HepG2 (cell line): ENCODE results near the gene DOCK2. TPM values are rescaled to one million over a fixed set of nuclear protein-coding genes. Genes with fewer than 3 reads are reported as not detected.

Experiments used
- ATAC-seq: fragments of 200-7000 bp; cut with Tn5 transposase; 3 replicates; pipeline ENCODE4 v1.9.1; 2020; ENCODE audit warnings: mild to moderate bottlenecking, moderate library complexity
- BruUV-seq: library from RNA; stranded (reverse); fragments of 400-500 nt; replicated peaks from 2 replicates; lab custom pipeline; 2021; lab: Mats Ljungman, UMichigan
- CTCF ChIA-PET: fragments of 300-600 bp; formaldehyde crosslinking; extraction: SDS; loops from one replicate; lab custom pipeline; 2021; ENCODE audit warnings: low total read pairs, inconsistent platforms, low intra/inter-chr PET ratio; lab: Yijun Ruan, JAX
- POLR2A ChIA-PET: fragments of 350-600 bp; sonication (Branson Sonifier 250); formaldehyde crosslinking; loops from one replicate; lab custom pipeline; 2020; ENCODE audit warnings: antibody characterized with exemption, inconsistent platforms; lab: Yijun Ruan, JAX
- DNase-seq: peaks from one replicate; pipeline ENCODE4 v3.0.0-alpha.2; 2015; ENCODE audit warnings: low spot score
- FAIRE-seq: peaks from 3 replicates; lab custom pipeline; 2011; peaks lifted over from hg19 to GRCh38; lab: Jason Lieb, UNC
- H2AFZ ChIP-seq: one replicate; pipeline ENCODE4 v1.6.1; 2011; ENCODE audit warnings: low read length, inconsistent platforms
- H3K27ac ChIP-seq: fragments of 300-600 bp; 3 replicates; pipeline ENCODE4 v1.8.0; 2011; ENCODE audit warnings: mixed run types, mild to moderate bottlenecking, mixed read lengths, low read length, inconsistent platforms; ENCODE audit not compliant: insufficient read depth; ENCODE audit errors: extremely low read length
- H3K27me3 ChIP-seq, 2 experiments: fragments of 200-600 bp in 1 of 2; 2 replicates in 1 of 2; 3 replicates in 1 of 2; pipeline versions ENCODE4 v1.6.0 to v1.8.0; 2011; ENCODE audit warnings: low read length in 2 of 2, mild to moderate bottlenecking in 2 of 2, moderate library complexity in 2 of 2, inconsistent platforms in 1 of 2; ENCODE audit not compliant: insufficient read depth in 2 of 2, control insufficient read depth in 1 of 2
- H3K36me3 ChIP-seq, 2 experiments: fragments of 200-600 bp in 1 of 2; replicated peaks in 1 of 2; 2 replicates in 1 of 2; 3 replicates in 1 of 2; pipeline versions ENCODE4 v1.5.1 to v1.8.0; 2011; ENCODE audit warnings: low read length in 2 of 2, inconsistent platforms in 1 of 2; ENCODE audit not compliant: insufficient read depth in 2 of 2, control insufficient read depth in 1 of 2
- H3K4me1 ChIP-seq: 2 replicates; pipeline ENCODE4 v1.5.1; 2012; ENCODE audit warnings: low read length, inconsistent platforms; ENCODE audit not compliant: insufficient read depth
- H3K4me2 ChIP-seq: 2 replicates; pipeline ENCODE4 v1.6.0; 2011; ENCODE audit warnings: low read depth, low read length, inconsistent platforms
- H3K4me3 ChIP-seq, 3 experiments: fragments of 200-600 bp in 1 of 3; sonication (generic), shearing (Covaris generic) in 1 of 3; replicated peaks in 1 of 3; 2 replicates each; pipeline ENCODE4 v1.5.1; 2011 to 2016; ENCODE audit warnings: low read length in 3 of 3, inconsistent platforms in 2 of 3, low read depth in 2 of 3, mild to moderate bottlenecking in 2 of 3, control low read depth in 1 of 3, mixed read lengths in 1 of 3; ENCODE audit not compliant: insufficient read depth in 1 of 3
- H3K79me2 ChIP-seq: one replicate; pipeline ENCODE4 v1.6.1; 2011; ENCODE audit warnings: low read length, inconsistent platforms; ENCODE audit not compliant: insufficient read depth
- H3K9ac ChIP-seq: 2 replicates; pipeline ENCODE4 v1.6.0; 2011; ENCODE audit warnings: mild to moderate bottlenecking, low read depth, low read length, inconsistent platforms; ENCODE audit not compliant: insufficient read depth
- H3K9me3 ChIP-seq: 2 replicates; pipeline ENCODE4 v1.5.1; 2012; ENCODE audit warnings: mild to moderate bottlenecking, low read length
- H4K20me1 ChIP-seq: 2 replicates; pipeline ENCODE4 v1.6.0; 2011; ENCODE audit warnings: inconsistent platforms, mild to moderate bottlenecking, low read length, moderate library complexity; ENCODE audit not compliant: insufficient read depth
- CREM ChIP-seq, 2 experiments: sonication (generic) in 1 of 2; formaldehyde crosslinking in 1 of 2; IDR thresholded peaks; 2 replicates each; pipeline versions ENCODE4 v1.4.0 to v1.6.1; 2016 to 2020; ENCODE audit warnings: antibody characterized with exemption in 1 of 2, mild to moderate bottlenecking in 1 of 2, missing genetic modification reagents in 1 of 2
- ERF ChIP-seq: IDR thresholded peaks from 2 replicates; pipeline ENCODE4 v1.6.1; 2018; ENCODE audit warnings: missing biosample characterization, missing genetic modification reagents
- HOXA3 ChIP-seq: sonication (generic); formaldehyde crosslinking; IDR thresholded peaks from 2 replicates; pipeline ENCODE4 v1.5.0; 2020; ENCODE audit warnings: missing genetic modification reagents
- SMARCC2 ChIP-seq: fragments of 450-650 bp; IDR thresholded peaks from 2 replicates; pipeline ENCODE4 v1.6.1; 2017; ENCODE audit warnings: antibody characterized with exemption, mild to moderate bottlenecking
- ZNF547 ChIP-seq: sonication (generic); formaldehyde crosslinking; IDR thresholded peaks from 2 replicates; pipeline ENCODE4 v1.5.1; 2020; ENCODE audit warnings: mild to moderate bottlenecking, missing genetic modification reagents
- ZNF644 ChIP-seq: IDR thresholded peaks from 2 replicates; pipeline ENCODE4 v1.6.1; 2016; ENCODE audit warnings: low read depth
- ZNF660 ChIP-seq: sonication (generic); formaldehyde crosslinking; IDR thresholded peaks from 2 replicates; pipeline ENCODE4 v1.5.1; 2020; ENCODE audit warnings: mild to moderate bottlenecking, low read depth, missing genetic modification reagents, borderline replicate concordance
- ZNF761 ChIP-seq: sonication (generic); formaldehyde crosslinking; conservative IDR thresholded peaks from 2 replicates; pipeline ENCODE4 v1.4.0; 2020; ENCODE audit warnings: mild to moderate bottlenecking, missing genetic modification reagents
- WGBS: methylation state at CpG from one replicate; pipeline ENCODE4 v1.1.6; 2017; ENCODE audit warnings: low lambda C conversion rate; 5-methylcytosine and 5-hydroxymethylcytosine counted together
- in situ Hi-C: cut with HindIII; loops from 2 replicates; pipeline ENCODE4 v1.10.0; 2017; ENCODE audit warnings: low pct_unique_long_range_greater_than_20kb; ENCODE audit not compliant: extremely low pct_ligation_motif_present
- intact Hi-C: fragments of 100-400 bp; cut with micrococcal nuclease; formaldehyde crosslinking; loops from one replicate; pipeline ENCODE4 v1.10.0; 2022; ENCODE audit not compliant: unreplicated experiment
- polyA plus RNA-seq, 8 experiments: library from polyadenylated mRNA; depleted of rRNA in 3 of 8; stranded (reverse) in 7 of 8; unstranded in 1 of 8; fragments of >200 nt; fragmentation: Illumina TruSeq in 4 of 8; extraction: Trizol in 4 of 8; gene quantifications; 2 replicates each; pipeline versions ENCODE4 v1.2.1 to v1.2.3, GENCODE V29; 2011 to 2016; ENCODE audit warnings: low read depth in 4 of 8, missing spikeins in 1 of 8, mixed read lengths in 1 of 8; ENCODE audit not compliant: insufficient read depth in 1 of 8
- total RNA-seq, 5 experiments: library from RNA; depleted of rRNA; stranded (reverse); fragments of >200 nt; fragmentation: Illumina TruSeq; extraction: Trizol; gene quantifications; 2 replicates each; pipeline ENCODE4 v1.2.3, GENCODE V29; 2016; ENCODE audit warnings: low read depth in 1 of 5
- TF ChIP-seq, protein P1 (sequence below): sonication (generic); formaldehyde crosslinking; conservative IDR thresholded peaks from 2 replicates; pipeline ENCODE4 v1.8.1; 2023; ENCODE audit warnings: missing genetic modification reagents
- TF ChIP-seq, protein P2 (sequence below): IDR thresholded peaks from 2 replicates; pipeline ENCODE4 v1.6.1; 2016; ENCODE audit warnings: missing compliant biosample characterization, missing genetic modification reagents, borderline replicate concordance
- TF ChIP-seq, protein P3 (sequence below): IDR thresholded peaks from 2 replicates; pipeline ENCODE4 v1.6.1; 2016; ENCODE audit warnings: low read depth, control low read depth
- TF ChIP-seq, protein P4 (sequence below): sonication (generic); formaldehyde crosslinking; IDR thresholded peaks from 2 replicates; pipeline ENCODE4 v1.5.1; 2020; ENCODE audit warnings: missing genetic modification reagents, mild to moderate bottlenecking, borderline replicate concordance

Gene DOCK2
- total and polyA plus RNA-seq, 2 of the 13 experiments (the other 11 are each of a cell fraction or from before 2014, with no cell fraction given), result not detected

GRCh38 chr5:169791251-169791650 lies 154.2 kb downstream of the DOCK2 start:
- Histone ChIP-seq H4K20me1 (no peaks in the 10 kb centered on the region), H3K4me3 (no peak overlapping the region), H3K27me3 (peaks cover 0 to 3% of the 10 kb centered on the region in 2 experiments; a peak in 1 of 5 replicates), H2AFZ (no peak overlapping the region), H3K4me1 (no peaks in the 10 kb centered on the region), H3K9me3 (no peaks in the 10 kb centered on the region), H3K27ac (no peak overlapping the region), H3K9ac (no peak overlapping the region), H3K79me2 (no peaks in the 10 kb centered on the region), H3K4me2 (no peak overlapping the region), H3K36me3 (no peaks in the 10 kb centered on the region)
- TF ChIP-seq, protein P1, sequence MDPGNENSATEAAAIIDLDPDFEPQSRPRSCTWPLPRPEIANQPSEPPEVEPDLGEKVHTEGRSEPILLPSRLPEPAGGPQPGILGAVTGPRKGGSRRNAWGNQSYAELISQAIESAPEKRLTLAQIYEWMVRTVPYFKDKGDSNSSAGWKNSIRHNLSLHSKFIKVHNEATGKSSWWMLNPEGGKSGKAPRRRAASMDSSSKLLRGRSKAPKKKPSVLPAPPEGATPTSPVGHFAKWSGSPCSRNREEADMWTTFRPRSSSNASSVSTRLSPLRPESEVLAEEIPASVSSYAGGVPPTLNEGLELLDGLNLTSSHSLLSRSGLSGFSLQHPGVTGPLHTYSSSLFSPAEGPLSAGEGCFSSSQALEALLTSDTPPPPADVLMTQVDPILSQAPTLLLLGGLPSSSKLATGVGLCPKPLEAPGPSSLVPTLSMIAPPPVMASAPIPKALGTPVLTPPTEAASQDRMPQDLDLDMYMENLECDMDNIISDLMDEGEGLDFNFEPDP (CRISPR knock-in tag), result no peak
- TF ChIP-seq ZNF547 (CRISPR knock-in tag) (no peak), SMARCC2 (no peak), ERF (CRISPR knock-in tag) (no peak), ZNF644 (CRISPR knock-in tag) (no peak), CREM (IDR thresholded peaks at IDR 0.05) (no peak), CREM (CRISPR knock-in tag; IDR thresholded peaks at IDR 0.05) (no peak), ZNF761 (CRISPR knock-in tag) (no peak), ZNF660 (CRISPR knock-in tag) (no peak), HOXA3 (CRISPR knock-in tag) (no peak)
- TF ChIP-seq, protein P2, sequence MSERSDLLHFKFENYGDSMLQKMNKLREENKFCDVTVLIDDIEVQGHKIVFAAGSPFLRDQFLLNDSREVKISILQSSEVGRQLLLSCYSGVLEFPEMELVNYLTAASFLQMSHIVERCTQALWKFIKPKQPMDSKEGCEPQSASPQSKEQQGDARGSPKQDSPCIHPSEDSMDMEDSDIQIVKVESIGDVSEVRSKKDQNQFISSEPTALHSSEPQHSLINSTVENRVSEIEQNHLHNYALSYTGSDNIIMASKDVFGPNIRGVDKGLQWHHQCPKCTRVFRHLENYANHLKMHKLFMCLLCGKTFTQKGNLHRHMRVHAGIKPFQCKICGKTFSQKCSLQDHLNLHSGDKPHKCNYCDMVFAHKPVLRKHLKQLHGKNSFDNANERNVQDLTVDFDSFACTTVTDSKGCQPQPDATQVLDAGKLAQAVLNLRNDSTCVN (CRISPR knock-in tag), result no peak
- TF ChIP-seq, protein P3, sequence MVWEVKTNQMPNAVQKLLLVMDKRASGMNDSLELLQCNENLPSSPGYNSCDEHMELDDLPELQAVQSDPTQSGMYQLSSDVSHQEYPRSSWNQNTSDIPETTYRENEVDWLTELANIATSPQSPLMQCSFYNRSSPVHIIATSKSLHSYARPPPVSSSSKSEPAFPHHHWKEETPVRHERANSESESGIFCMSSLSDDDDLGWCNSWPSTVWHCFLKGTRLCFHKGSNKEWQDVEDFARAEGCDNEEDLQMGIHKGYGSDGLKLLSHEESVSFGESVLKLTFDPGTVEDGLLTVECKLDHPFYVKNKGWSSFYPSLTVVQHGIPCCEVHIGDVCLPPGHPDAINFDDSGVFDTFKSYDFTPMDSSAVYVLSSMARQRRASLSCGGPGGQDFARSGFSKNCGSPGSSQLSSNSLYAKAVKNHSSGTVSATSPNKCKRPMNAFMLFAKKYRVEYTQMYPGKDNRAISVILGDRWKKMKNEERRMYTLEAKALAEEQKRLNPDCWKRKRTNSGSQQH, result no peak
- TF ChIP-seq, protein P4, sequence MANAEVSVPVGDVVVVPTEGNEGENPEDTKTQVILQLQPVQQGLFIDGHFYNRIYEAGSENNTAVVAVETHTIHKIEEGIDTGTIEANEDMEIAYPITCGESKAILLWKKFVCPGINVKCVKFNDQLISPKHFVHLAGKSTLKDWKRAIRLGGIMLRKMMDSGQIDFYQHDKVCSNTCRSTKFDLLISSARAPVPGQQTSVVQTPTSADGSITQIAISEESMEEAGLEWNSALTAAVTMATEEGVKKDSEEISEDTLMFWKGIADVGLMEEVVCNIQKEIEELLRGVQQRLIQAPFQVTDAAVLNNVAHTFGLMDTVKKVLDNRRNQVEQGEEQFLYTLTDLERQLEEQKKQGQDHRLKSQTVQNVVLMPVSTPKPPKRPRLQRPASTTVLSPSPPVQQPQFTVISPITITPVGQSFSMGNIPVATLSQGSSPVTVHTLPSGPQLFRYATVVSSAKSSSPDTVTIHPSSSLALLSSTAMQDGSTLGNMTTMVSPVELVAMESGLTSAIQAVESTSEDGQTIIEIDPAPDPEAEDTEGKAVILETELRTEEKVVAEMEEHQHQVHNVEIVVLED (CRISPR knock-in tag), result no peak
- 25% methylated on average over 4 of the region's 4 CpGs for WGBS
- BruUV-seq, result no TSS peak
- ATAC-seq, result no peak
- POLR2A ChIA-PET, result no interaction called here
- in situ Hi-C loops, result no loop called here
- CTCF ChIA-PET, result no interaction called here
- DNase-seq, result no peak
- intact Hi-C loops, result no loop called here
- FAIRE-seq, result no peak
